T-cell (primary cell): ENCODE results near the gene C20orf96. TPM values are rescaled to one million over a fixed set of nuclear protein-coding genes. Genes with fewer than 3 reads are reported as not detected.

Experiments used
- ATAC-seq, 4 experiments: fragments of 200-7000 bp in 3 of 4; fragments of 150-1000 bp in 1 of 4; cut with Tn5 transposase; replicated peaks in 1 of 4; 1 replicate in 3 of 4; 2 replicates in 1 of 4; pipeline ENCODE4 v1.10.0; 2021; ENCODE audit warnings: moderate library complexity in 3 of 4, mild to moderate bottlenecking in 2 of 4, moderate number of reproducible peaks in 1 of 4
- CTCF ChIA-PET, 2 donors: fragments of 300-600 bp; sonication (Branson Sonifier 250); formaldehyde crosslinking; loops; one replicate each; lab custom pipeline; 2022; ENCODE audit warnings: antibody characterized with exemption in 2 of 2; lab: Charles Lee
- POLR2A ChIA-PET, 2 donors: fragments of 300-600 bp; sonication (Branson Sonifier 250); formaldehyde crosslinking; loops; one replicate each; lab custom pipeline; 2022; ENCODE audit warnings: antibody characterized with exemption in 2 of 2; lab: Charles Lee
- DNase-seq, 35 experiments: peaks; one replicate each; pipeline versions ENCODE4 v3.0.0 to v3.0.0-alpha.2; 2013 to 2023
- H3K27ac ChIP-seq: one replicate; pipeline ENCODE4 v1.5.1; 2013; ENCODE audit warnings: low read length
- H3K27me3 ChIP-seq, 2 experiments: replicated peaks in 1 of 2; 1 replicate in 1 of 2; 2 replicates in 1 of 2; pipeline versions ENCODE4 v1.6.1 to v1.7.0; 2013; ENCODE audit warnings: low read length in 1 of 2, mixed read lengths in 1 of 2; ENCODE audit not compliant: control insufficient read depth in 2 of 2, insufficient read depth in 2 of 2; ENCODE audit errors: extremely low read depth in 1 of 2
- H3K36me3 ChIP-seq, 2 donors: 1 replicate in 1 of 2; 2 replicates in 1 of 2; pipeline versions ENCODE4 v1.6.1 to v1.7.0; 2013; ENCODE audit warnings: low read length in 1 of 2; ENCODE audit not compliant: control insufficient read depth in 2 of 2, insufficient read depth in 1 of 2; ENCODE audit errors: extremely low read depth in 1 of 2
- H3K4me1 ChIP-seq, 2 experiments: 1 replicate in 1 of 2; 2 replicates in 1 of 2; pipeline versions ENCODE4 v1.6.1 to v1.7.0; 2013; ENCODE audit warnings: low read length in 2 of 2, mixed read lengths in 1 of 2; ENCODE audit not compliant: insufficient read depth in 2 of 2, control insufficient read depth in 1 of 2; ENCODE audit errors: extremely low read depth in 1 of 2
- H3K4me3 ChIP-seq, 2 donors: 1 replicate in 1 of 2; 2 replicates in 1 of 2; pipeline versions ENCODE4 v1.5.1 to v1.7.0; 2013; ENCODE audit warnings: mild to moderate bottlenecking in 2 of 2, low read length in 1 of 2, moderate library complexity in 1 of 2; ENCODE audit not compliant: control insufficient read depth in 1 of 2; ENCODE audit errors: extremely low read depth in 1 of 2
- H3K9me3 ChIP-seq: 2 replicates; pipeline ENCODE4 v1.7.0; 2013
- H3K27ac Mint-ChIP-seq, 2 donors: one replicate each; pipeline ENCODE4 v1.8.0; 2020 to 2021; ENCODE audit warnings: mild to moderate bottlenecking in 2 of 2, mixed read lengths in 2 of 2
- H3K27me3 Mint-ChIP-seq, 2 donors: one replicate each; pipeline ENCODE4 v1.8.0; 2021 to 2022; ENCODE audit warnings: mixed read lengths in 2 of 2
- H3K36me3 Mint-ChIP-seq: one replicate; pipeline ENCODE4 v1.8.0; 2021; ENCODE audit warnings: mixed read lengths
- H3K4me1 Mint-ChIP-seq, 3 donors: one replicate each; pipeline ENCODE4 v1.8.0; 2020 to 2022; ENCODE audit warnings: mixed read lengths in 3 of 3, mild to moderate bottlenecking in 1 of 3
- H3K4me3 Mint-ChIP-seq, 3 donors: one replicate each; pipeline ENCODE4 v1.8.0; 2020 to 2022; ENCODE audit warnings: mild to moderate bottlenecking in 3 of 3, mixed read lengths in 3 of 3, moderate library complexity in 3 of 3
- H3K9me3 Mint-ChIP-seq, 3 donors: one replicate each; pipeline ENCODE4 v1.8.0; 2020 to 2022; ENCODE audit warnings: mixed read lengths in 3 of 3
- WGBS: methylation state at CpG from one replicate; pipeline ENCODE4 v1.1.5; 2013; ENCODE audit warnings: missing lambda C conversion rate; ENCODE audit not compliant: insufficient coverage; 5-methylcytosine and 5-hydroxymethylcytosine counted together
- total RNA-seq, 35 experiments: library from RNA in 6 of 35; stranded (reverse) in 6 of 35; fragments of 120-200 nt in 1 of 35; gene quantifications; one replicate each; pipeline versions ENCODE4 v1.2.1 to v1.2.4 and lab custom pipeline; 2013 to 2026

C20orf96 gene
- total RNA-seq, 5 donors from 2014 or later (not counting 1 experiment from before 2014, with no cell fraction given), result 2.5 to 3.2 (median 2.8) TPM

DNA sequence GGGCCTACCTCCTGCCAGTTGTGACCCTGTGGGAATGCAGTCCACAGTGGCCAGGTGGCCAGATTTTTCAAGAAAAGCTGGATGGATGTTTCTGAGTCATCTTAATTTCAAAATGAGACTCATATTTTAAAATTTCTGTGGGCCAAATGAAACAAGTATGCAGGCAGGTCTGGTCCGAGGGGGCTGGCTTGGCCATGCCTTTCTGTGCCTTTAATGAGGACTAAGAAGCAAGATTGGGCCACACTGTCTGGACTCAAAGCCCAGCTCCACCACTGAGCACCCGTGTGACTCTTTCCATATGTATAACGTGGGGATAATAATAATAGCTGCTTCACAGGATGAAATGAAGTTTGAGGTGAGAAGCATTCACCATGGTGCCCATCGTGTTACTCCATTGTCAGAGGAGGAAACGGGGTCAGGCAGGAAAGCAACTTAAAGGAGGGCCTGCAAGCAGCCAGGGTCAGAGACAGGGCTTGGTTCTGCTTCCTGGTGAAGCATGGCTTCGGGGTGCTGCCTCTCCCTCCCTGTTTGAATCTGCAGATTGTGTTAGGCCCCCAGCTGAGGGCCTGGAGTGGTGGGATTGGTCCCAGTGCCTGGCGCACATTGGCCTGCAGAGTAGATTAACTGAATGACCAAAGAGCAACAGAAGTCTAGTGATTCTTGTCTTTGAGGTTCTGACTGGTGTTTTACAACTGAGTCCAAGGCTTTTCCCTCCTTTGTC, 38.6 kb upstream of the C20orf96 start:
- Histone ChIP-seq H3K4me1 (peaks cover 10 to 34% of the 10 kb centered on the region in 2 experiments), H3K9me3 (no peaks in the 10 kb centered on the region), H3K4me3 (no peak overlapping the region), H3K36me3 (no peaks in the 10 kb centered on the region), H3K27me3 (no peaks in the 10 kb centered on the region), H3K27ac (no peak overlapping the region)
- H3K36me3 Mint-ChIP-seq, result no peaks in the 10 kb centered on the region
- H3K4me3 Mint-ChIP-seq, result peak overlapping the region in 2 of 3 donors; percentile 68 to 90
- peaks cover 27 to 31% (median 31%) of the 10 kb centered on the region in 3 donors for H3K4me1 Mint-ChIP-seq
- H3K27ac Mint-ChIP-seq, result peak overlapping the region; percentile 79 to 84
- DNase-seq, result no peak
- H3K27me3 Mint-ChIP-seq, result no peaks in the 10 kb centered on the region
- WGBS, result 68% methylated on average over 4 of the region's 7 CpGs
- CTCF ChIA-PET, result interaction anchor here in 1 of 2 donors (0.7 to 2.2 kb wide), 2 partner anchors 17 to 64 kb away, joined by 4 to 7 read pairs; no protein-coding TSS in a partner anchor
- no peaks in the 10 kb centered on the region for H3K9me3 Mint-ChIP-seq
- no peak for ATAC-seq
- POLR2A ChIA-PET, result no interaction called here

DNA sequence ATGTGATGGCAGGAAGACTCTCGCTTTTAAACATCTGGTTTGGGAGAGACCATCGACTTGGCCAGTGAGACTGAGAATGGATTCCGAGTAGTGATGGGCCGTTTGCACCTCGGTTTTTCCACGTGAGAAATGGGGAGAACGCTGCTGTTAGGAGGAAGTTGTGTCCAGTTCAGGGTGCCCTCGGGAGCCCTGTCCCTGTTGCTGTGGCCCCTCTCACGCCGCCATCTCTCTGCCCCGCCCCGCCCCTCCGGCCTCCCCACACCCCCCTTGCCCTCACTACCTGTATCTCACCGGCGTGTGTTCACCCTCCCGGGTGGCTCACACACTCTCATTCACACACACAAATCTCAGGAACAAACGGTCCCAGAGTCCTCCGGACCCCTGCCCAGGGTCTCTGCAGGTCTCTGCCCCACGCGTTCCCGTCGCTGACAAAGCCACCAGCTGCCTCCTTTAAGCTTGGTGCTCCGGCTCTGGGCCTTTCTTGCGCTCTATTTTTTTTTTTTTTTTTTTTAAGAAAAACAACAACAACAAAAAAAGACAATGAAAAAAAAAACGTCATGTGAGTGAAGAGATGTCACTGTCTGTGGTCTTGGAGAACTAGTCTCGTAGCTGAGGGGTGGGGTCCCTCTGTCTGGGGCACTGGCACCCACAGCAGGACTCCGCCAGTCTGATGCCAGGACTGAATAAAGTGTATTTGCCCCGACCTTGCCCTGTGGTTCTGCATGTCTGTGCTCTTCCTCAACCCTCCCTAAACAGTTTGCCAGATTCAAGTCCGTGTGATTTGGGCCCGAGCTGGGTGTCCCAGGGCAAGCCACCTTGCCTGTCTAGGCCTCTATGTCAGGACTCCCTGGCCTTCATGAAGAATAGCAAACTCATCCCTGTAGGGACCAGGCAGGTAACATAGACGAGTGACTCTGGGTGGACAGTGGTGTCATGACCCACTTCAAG, 37.8 kb upstream of the C20orf96 start:
- ATAC-seq, result no peak
- WGBS, result 83% methylated on average over 8 of the region's 31 CpGs
- Mint-ChIP-seq H3K27ac (peak overlapping the region; percentile 79 to 84), H3K4me3 (peak overlapping the region; percentile 54 to 90 (median 68)), H3K4me1 (peaks cover 31 to 35% (median 31%) of the 10 kb centered on the region in 3 donors), H3K36me3 (no peaks in the 10 kb centered on the region), H3K9me3 (no peaks in the 10 kb centered on the region), H3K27me3 (no peaks in the 10 kb centered on the region)
- POLR2A ChIA-PET, result no interaction called here
- Histone ChIP-seq H3K27ac (peak overlapping the region; percentile 71), H3K4me1 (peaks cover 12 to 42% of the 10 kb centered on the region in 2 experiments), H3K4me3 (peak overlapping the region in 1 of 2 donors; percentile 60), H3K9me3 (no peaks in the 10 kb centered on the region), H3K27me3 (no peaks in the 10 kb centered on the region), H3K36me3 (no peaks in the 10 kb centered on the region)
- peak in 2 of 35 experiments; percentile 11 to 31 for DNase-seq
- CTCF ChIA-PET, result interaction anchor here in 1 of 2 donors (0.7 to 2.2 kb wide), 2 partner anchors 17 to 64 kb away, joined by 4 to 7 read pairs; no protein-coding TSS in a partner anchor

DNA sequence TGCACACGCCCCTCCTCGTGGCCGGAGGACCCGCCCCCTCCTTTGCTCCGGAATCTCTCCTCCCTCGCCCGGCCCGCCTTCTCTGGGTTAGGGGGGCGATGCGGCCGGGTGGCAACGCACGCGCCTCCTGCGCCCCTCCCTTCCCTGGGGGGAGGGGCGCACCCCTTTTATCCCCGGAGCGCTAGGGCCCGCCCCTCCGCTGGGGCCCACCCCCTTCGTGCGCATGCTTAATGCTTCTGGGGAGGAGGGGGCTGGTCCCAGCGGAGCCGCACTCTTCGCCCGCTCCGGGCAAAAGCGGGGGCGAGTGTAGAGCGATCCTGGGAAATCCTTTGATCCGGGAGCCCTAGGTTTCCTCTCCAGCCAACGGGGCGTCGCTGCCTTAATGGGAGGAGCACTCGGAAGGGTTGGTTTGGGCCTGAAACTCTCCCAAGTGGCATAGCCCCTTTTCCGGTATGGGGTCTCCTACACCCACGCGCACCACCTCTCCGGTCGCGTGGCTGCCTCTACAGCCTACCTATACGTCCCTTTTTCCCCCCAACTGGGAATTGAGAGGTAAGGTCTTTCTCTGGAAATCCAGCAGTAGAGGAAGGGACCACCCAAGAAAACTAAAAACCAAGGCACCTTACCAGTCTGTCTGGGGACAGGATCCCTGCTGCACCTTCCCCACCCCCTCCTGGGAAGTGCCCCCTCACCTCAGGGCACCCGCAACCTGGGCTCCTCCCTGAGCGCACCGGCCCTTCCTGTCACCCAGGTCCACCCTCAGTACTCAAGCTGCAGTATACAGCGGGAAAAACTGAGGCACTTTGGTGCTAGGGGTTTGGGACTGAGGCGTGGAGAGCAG, 36.9 kb upstream of the C20orf96 start:
- Histone ChIP-seq H3K4me3 (peak overlapping the region; percentile 43 to 60), H3K9me3 (no peaks in the 10 kb centered on the region), H3K27ac (peak overlapping the region; percentile 71), H3K27me3 (no peaks in the 10 kb centered on the region), H3K4me1 (peaks cover 12 to 42% of the 10 kb centered on the region in 2 experiments), H3K36me3 (no peaks in the 10 kb centered on the region)
- 10% methylated on average over 22 of the region's 47 CpGs for WGBS
- ATAC-seq, result peak; percentile 6 to 33 (median 12)
- CTCF ChIA-PET, result no interaction called here
- peak overlapping the region; percentile 79 to 84 for H3K27ac Mint-ChIP-seq
- no peaks in the 10 kb centered on the region for H3K36me3 Mint-ChIP-seq
- peaks cover 31 to 35% (median 31%) of the 10 kb centered on the region in 3 donors for H3K4me1 Mint-ChIP-seq
- DNase-seq, result peak; percentile 53 to 85 (median 73)
- POLR2A ChIA-PET, result no interaction called here
- H3K4me3 Mint-ChIP-seq, result peak overlapping the region; percentile 54 to 90 (median 70)
- no peaks in the 10 kb centered on the region for H3K9me3 Mint-ChIP-seq
- no peaks in the 10 kb centered on the region for H3K27me3 Mint-ChIP-seq

DNA sequence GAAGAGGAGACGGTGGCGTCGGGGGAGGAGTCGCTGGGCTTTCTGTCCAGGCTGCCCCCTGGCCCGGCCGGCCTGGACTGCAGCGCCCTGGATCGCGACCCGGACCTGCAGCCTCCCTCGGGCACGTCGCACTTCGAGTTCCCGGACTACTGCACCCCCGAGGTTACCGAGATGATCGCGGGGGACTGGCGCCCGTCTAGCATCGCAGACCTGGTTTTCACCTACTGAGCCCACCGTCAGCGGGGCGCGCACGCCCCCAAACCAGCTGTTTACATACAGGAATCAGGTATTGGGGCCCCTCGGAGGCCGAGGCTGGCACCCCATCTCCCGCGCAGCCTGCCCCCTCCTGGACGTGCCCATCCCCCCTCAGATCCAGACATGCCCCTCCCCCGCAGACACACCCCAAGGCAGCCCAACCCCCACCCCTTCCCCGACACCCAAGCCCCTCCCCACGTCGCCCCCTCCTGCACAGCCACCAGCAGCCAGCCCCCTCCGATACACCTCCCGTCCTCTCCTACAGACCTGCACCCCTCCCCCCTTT, 36.2 kb upstream of the C20orf96 start:
- peak overlapping the region; percentile 43 to 64 for H3K4me3 ChIP-seq
- no peaks in the 10 kb centered on the region for H3K27me3 ChIP-seq
- ATAC-seq, result no peak
- H3K4me1 ChIP-seq, result peaks cover 12 to 42% of the 10 kb centered on the region in 2 experiments
- Mint-ChIP-seq H3K9me3 (no peaks in the 10 kb centered on the region), H3K27ac (peak overlapping the region; percentile 43 to 44), H3K27me3 (no peaks in the 10 kb centered on the region), H3K4me1 (peaks cover 31 to 35% (median 31%) of the 10 kb centered on the region in 3 donors), H3K36me3 (no peaks in the 10 kb centered on the region), H3K4me3 (peak overlapping the region; percentile 70 to 90 (median 72))
- H3K9me3 ChIP-seq, result no peaks in the 10 kb centered on the region
- POLR2A ChIA-PET, result no interaction called here
- CTCF ChIA-PET, result no interaction called here
- WGBS, result 3% methylated on average over 32 of the region's 38 CpGs
- peak in 5 of 35 experiments; percentile 16 to 32 (median 17) for DNase-seq
- H3K36me3 ChIP-seq, result no peaks in the 10 kb centered on the region
- peak overlapping the region; percentile 71 for H3K27ac ChIP-seq

DNA sequence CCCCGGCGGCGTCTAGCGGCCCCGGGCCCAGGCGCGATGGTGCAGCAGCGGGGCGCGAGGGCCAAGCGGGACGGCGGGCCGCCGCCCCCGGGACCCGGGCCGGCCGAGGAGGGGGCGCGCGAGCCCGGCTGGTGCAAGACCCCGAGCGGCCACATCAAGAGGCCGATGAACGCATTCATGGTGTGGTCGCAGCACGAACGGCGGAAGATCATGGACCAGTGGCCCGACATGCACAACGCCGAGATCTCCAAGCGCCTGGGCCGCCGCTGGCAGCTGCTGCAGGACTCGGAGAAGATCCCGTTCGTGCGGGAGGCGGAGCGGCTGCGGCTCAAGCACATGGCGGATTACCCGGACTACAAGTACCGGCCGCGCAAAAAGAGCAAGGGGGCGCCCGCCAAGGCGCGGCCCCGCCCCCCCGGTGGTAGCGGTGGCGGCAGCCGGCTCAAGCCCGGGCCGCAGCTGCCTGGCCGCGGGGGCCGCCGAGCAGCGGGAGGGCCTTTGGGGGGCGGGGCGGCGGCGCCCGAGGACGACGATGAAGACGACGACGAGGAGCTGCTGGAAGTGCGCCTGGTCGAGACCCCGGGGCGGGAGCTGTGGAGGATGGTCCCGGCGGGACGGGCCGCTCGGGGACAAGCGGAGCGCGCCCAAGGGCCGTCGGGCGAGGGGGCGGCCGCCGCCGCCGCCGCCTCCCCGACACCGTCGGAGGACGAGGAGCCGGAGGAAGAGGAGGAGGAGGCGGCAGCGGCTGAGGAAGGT, 35.5 kb upstream of the C20orf96 start:
- no peaks in the 10 kb centered on the region for H3K9me3 Mint-ChIP-seq
- ChIA-PET CTCF (no interaction called here), POLR2A (no interaction called here)
- DNase-seq, result peak in 24 of 35 experiments; percentile 18 to 64 (median 36)
- Histone ChIP-seq H3K27ac (peak overlapping the region; percentile 47), H3K4me3 (peak overlapping the region; percentile 63 to 64), H3K4me1 (peaks cover 12 to 42% of the 10 kb centered on the region in 2 experiments), H3K9me3 (no peaks in the 10 kb centered on the region), H3K36me3 (no peaks in the 10 kb centered on the region), H3K27me3 (no peaks in the 10 kb centered on the region)
- H3K27me3 Mint-ChIP-seq, result no peaks in the 10 kb centered on the region
- H3K4me1 Mint-ChIP-seq, result peaks cover 31 to 35% (median 31%) of the 10 kb centered on the region in 3 donors
- peak overlapping the region; percentile 67 to 76 for H3K27ac Mint-ChIP-seq
- peak in 3 of 4 experiments; percentile 1 to 3 (median 2) for ATAC-seq
- WGBS, result under 1% methylated on average over 102 of the region's 103 CpGs
- peaks cover 3% of the 10 kb centered on the region for H3K36me3 Mint-ChIP-seq
- peak overlapping the region; percentile 73 to 90 (median 79) for H3K4me3 Mint-ChIP-seq
